PFSK-1 (cell line): ENCODE data around the gene IGHMBP2.

Experiments
- FOXP2 ChIP-seq: optimal IDR thresholded peaks from 2 replicates; pipeline ENCODE3; 2011; ENCODE audit warnings: borderline replicate concordance, control low read depth, inconsistent platforms; ENCODE audit not compliant: insufficient read depth; ENCODE audit errors: extremely low read length, extremely low read depth
- POLR2AphosphoS5 ChIP-seq: IDR thresholded peaks from 2 replicates; pipeline ENCODE4 v1.6.1; 2012; ENCODE audit warnings: low read depth, mild to moderate bottlenecking, control low read depth, low read length, moderate library complexity
- REST ChIP-seq, 2 experiments: IDR thresholded peaks; 2 replicates each; pipeline versions ENCODE4 v1.6.1 to v1.8.0; 2011 to 2012; ENCODE audit warnings: low read depth in 2 of 2, low read length in 2 of 2, control low read depth in 1 of 2, inconsistent platforms in 1 of 2, mild to moderate bottlenecking in 1 of 2, moderate library complexity in 1 of 2; ENCODE audit not compliant: insufficient read depth in 1 of 2
- SIN3A ChIP-seq: IDR thresholded peaks from 2 replicates; pipeline ENCODE4 v1.6.1; 2012; ENCODE audit warnings: mild to moderate bottlenecking, low read length, moderate library complexity, borderline replicate concordance; ENCODE audit not compliant: insufficient read depth
- TAF1 ChIP-seq: IDR thresholded peaks from 2 replicates; pipeline ENCODE4 v1.6.1; 2012; ENCODE audit warnings: low read length, control low read depth, borderline replicate concordance; ENCODE audit not compliant: insufficient read depth

GRCh38 chr11:68966894-68967780 is 63.4 kb downstream of the IGHMBP2 start:
- no peak for TF ChIP-seq SIN3A
- no peak for TF ChIP-seq POLR2AphosphoS5
- TF ChIP-seq FOXP2 = no peak
- no peak for TF ChIP-seq TAF1
- no peak for TF ChIP-seq REST (IDR thresholded peaks at IDR 0.05; ENCODE audit: insufficient read depth in 1 of 2, low read depth in 2 of 2, low read length in 2 of 2)
